Stimulated activated CD4-positive, alpha-beta T cell treated with anti-CD3 and anti-CD28 coated beads, Interleukin-4, amount 100 ng/mL, for 4 hours (primary cell): ENCODE data around the gene PROSER2.

Source experiments
- DNase-seq, 2 experiments: peaks; one replicate each; pipeline ENCODE4 v3.0.0-alpha.2; 2020

PROSER2 gene

GRCh38 chr10:11805792-11806191 is 17.4 kb upstream of the PROSER2 start:
- DNase-seq = no peak

- no peak for DNase-seq
These were observed 16.4 kb upstream of the PROSER2 start for GRCh38 chr10:11806706-11807105.

- no peak for DNase-seq
These were observed 14.3 kb upstream of the PROSER2 start for GRCh38 chr10:11808808-11809207.

- DNase-seq = no peak
These were observed 12.8 kb upstream of the PROSER2 start for GRCh38 chr10:11810313-11810766.

GRCh38 chr10:11810973-11811372 is 12.2 kb upstream of the PROSER2 start:
- no peak for DNase-seq

GRCh38 chr10:11813177-11813576 is 10.0 kb upstream of the PROSER2 start:
- no peak for DNase-seq

- no peak for DNase-seq
These were observed 9.1 kb upstream of the PROSER2 start for GRCh38 chr10:11813855-11814567.

- DNase-seq = no peak
These were observed 4.1 kb upstream of the PROSER2 start for GRCh38 chr10:11819027-11819426.

GRCh38 chr10:11822026-11822756 is 965 bp upstream of the PROSER2 start:
- DNase-seq = no peak

GRCh38 chr10:11822809-11823121 is 391 bp upstream of the PROSER2 start:
- DNase-seq = no peak

- DNase-seq = no peak
These were observed 812 bp downstream of the PROSER2 start for GRCh38 chr10:11823989-11824346.

GRCh38 chr10:11824376-11824775 is 1.2 kb downstream of the PROSER2 start:
- DNase-seq = no peak

- DNase-seq = no peak
These were observed 1.7 kb downstream of the PROSER2 start for GRCh38 chr10:11824825-11825224.

GRCh38 chr10:11825796-11826414 is 2.7 kb downstream of the PROSER2 start:
- no peak for DNase-seq

- DNase-seq = no peak
These were observed 3.9 kb downstream of the PROSER2 start for GRCh38 chr10:11827006-11827405.

- DNase-seq = no peak
These were observed 4.3 kb downstream of the PROSER2 start for GRCh38 chr10:11827414-11827813.

GRCh38 chr10:11828682-11829284 is 5.6 kb downstream of the PROSER2 start:
- DNase-seq = no peak

- no peak for DNase-seq
These were observed 7.8 kb downstream of the PROSER2 start for GRCh38 chr10:11830836-11831519.

GRCh38 chr10:11831520-11831951 is 8.4 kb downstream of the PROSER2 start:
- DNase-seq = no peak

- DNase-seq = no peak
These were observed 8.9 kb downstream of the PROSER2 start for GRCh38 chr10:11832042-11832441.

- DNase-seq = no peak
These were observed 11.9 kb downstream of the PROSER2 start for GRCh38 chr10:11835061-11835460.

- DNase-seq = no peak
These were observed 12.5 kb downstream of the PROSER2 start for GRCh38 chr10:11835704-11836103.
